HepG2 (cell line): Measurements from ENCODE around the gene ZWILCH. TPM values are rescaled to one million over a fixed set of nuclear protein-coding genes. Genes with fewer than 3 reads are reported as not detected.

ENCODE experiments used
- ARNT ChIP-seq: fragments of 450-650 bp; IDR thresholded peaks from 2 replicates; pipeline ENCODE4 v1.6.1; 2017
- CENPX ChIP-seq: sonication (generic); formaldehyde crosslinking; IDR thresholded peaks from 2 replicates; pipeline ENCODE4 v1.9.0; 2021; ENCODE audit warnings: mild to moderate bottlenecking, missing genetic modification reagents, moderate library complexity
- FOXO1 ChIP-seq: sonication (generic); formaldehyde crosslinking; IDR thresholded peaks from 2 replicates; pipeline ENCODE4 v1.4.0; 2020; ENCODE audit warnings: missing genetic modification reagents
- HOXA5 ChIP-seq: sonication (generic); formaldehyde crosslinking; IDR thresholded peaks from 2 replicates; pipeline ENCODE4 v1.4.0; 2020; ENCODE audit warnings: missing genetic modification reagents
- MED1 ChIP-seq: sonication (generic); formaldehyde crosslinking; IDR thresholded peaks from 2 replicates; pipeline ENCODE4 v1.4.0; 2020; ENCODE audit warnings: missing genetic modification reagents
- NFATC3 ChIP-seq: sonication (generic); formaldehyde crosslinking; IDR thresholded peaks from 2 replicates; pipeline ENCODE4 v1.5.1; 2020; ENCODE audit warnings: mild to moderate bottlenecking, missing genetic modification reagents
- NR2F1 ChIP-seq, 2 experiments: fragments of 450-650 bp in 1 of 2; formaldehyde crosslinking in 1 of 2; IDR thresholded peaks; 2 replicates each; pipeline versions ENCODE4 v1.5.0 to v1.6.1; 2016 to 2020; ENCODE audit warnings: mild to moderate bottlenecking in 1 of 2, missing compliant biosample characterization in 1 of 2, missing genetic modification reagents in 1 of 2, moderate library complexity in 1 of 2
- SIX4 ChIP-seq: sonication (generic); formaldehyde crosslinking; IDR thresholded peaks from 2 replicates; pipeline ENCODE4 v1.4.0; 2020; ENCODE audit warnings: missing genetic modification reagents
- SMARCC2 ChIP-seq: fragments of 450-650 bp; IDR thresholded peaks from 2 replicates; pipeline ENCODE4 v1.6.1; 2017; ENCODE audit warnings: antibody characterized with exemption, mild to moderate bottlenecking
- TGIF2 ChIP-seq: IDR thresholded peaks from 2 replicates; pipeline ENCODE4 v1.6.1; 2016; ENCODE audit warnings: control low read depth, missing compliant biosample characterization
- WIZ ChIP-seq: sonication (generic); formaldehyde crosslinking; IDR thresholded peaks from 2 replicates; pipeline ENCODE4 v1.5.1; 2020; ENCODE audit warnings: mild to moderate bottlenecking, missing genetic modification reagents
- ZNF17 ChIP-seq: sonication (generic); formaldehyde crosslinking; IDR thresholded peaks from 2 replicates; pipeline ENCODE4 v1.5.0; 2020; ENCODE audit warnings: mild to moderate bottlenecking, missing genetic modification reagents
- ZNF563 ChIP-seq: sonication (generic); formaldehyde crosslinking; IDR thresholded peaks from 2 replicates; pipeline ENCODE4 v1.8.0; 2022; ENCODE audit warnings: mild to moderate bottlenecking, moderate library complexity, missing genetic modification reagents
- ZNF607 ChIP-seq: sonication (generic); formaldehyde crosslinking; IDR thresholded peaks from 2 replicates; pipeline ENCODE4 v1.5.1; 2020; ENCODE audit warnings: missing genetic modification reagents, mild to moderate bottlenecking, borderline replicate concordance
- polyA plus RNA-seq, 8 experiments: library from polyadenylated mRNA; depleted of rRNA in 3 of 8; stranded (reverse) in 7 of 8; unstranded in 1 of 8; fragments of >200 nt; fragmentation: Illumina TruSeq in 4 of 8; extraction: Trizol in 4 of 8; gene quantifications; 2 replicates each; pipeline versions ENCODE4 v1.2.1 to v1.2.3, GENCODE V29; 2011 to 2016; ENCODE audit warnings: low read depth in 4 of 8, missing spikeins in 1 of 8, mixed read lengths in 1 of 8; ENCODE audit not compliant: insufficient read depth in 1 of 8
- total RNA-seq, 5 experiments: library from RNA; depleted of rRNA; stranded (reverse); fragments of >200 nt; fragmentation: Illumina TruSeq; extraction: Trizol; gene quantifications; 2 replicates each; pipeline ENCODE4 v1.2.3, GENCODE V29; 2016; ENCODE audit warnings: low read depth in 1 of 5
- TF ChIP-seq, protein P1 (sequence below), 2 experiments: sonication (generic) in 1 of 2; formaldehyde crosslinking in 1 of 2; IDR thresholded peaks; 2 replicates each; pipeline versions ENCODE4 v1.4.0 to v1.6.1; 2018 to 2020; ENCODE audit warnings: missing genetic modification reagents in 2 of 2, borderline replicate concordance in 1 of 2, low read depth in 1 of 2, mild to moderate bottlenecking in 1 of 2, missing biosample characterization in 1 of 2
- TF ChIP-seq, protein P2 (sequence below): sonication (generic); formaldehyde crosslinking; IDR thresholded peaks from 2 replicates; pipeline ENCODE4 v1.4.0; 2020; ENCODE audit warnings: low read depth, mild to moderate bottlenecking, missing genetic modification reagents
- TF ChIP-seq, protein P3 (sequence below): IDR thresholded peaks from 2 replicates; pipeline ENCODE4 v1.6.1; 2016; ENCODE audit warnings: low read depth, borderline replicate concordance
- TF ChIP-seq, protein P4 (sequence below): IDR thresholded peaks from 2 replicates; pipeline ENCODE4 v1.6.1; 2016; ENCODE audit warnings: missing compliant biosample characterization, missing genetic modification reagents, borderline replicate concordance
- TF ChIP-seq, protein P5 (sequence below): sonication (generic); formaldehyde crosslinking; IDR thresholded peaks from 2 replicates; pipeline ENCODE4 v1.5.0; 2020; ENCODE audit warnings: missing genetic modification reagents, mild to moderate bottlenecking, borderline replicate concordance
- TF ChIP-seq, protein P6 (sequence below): sonication (generic); formaldehyde crosslinking; IDR thresholded peaks from 2 replicates; pipeline ENCODE4 v1.4.0; 2020; ENCODE audit warnings: missing genetic modification reagents

Gene ZWILCH
- total and polyA plus RNA-seq, 2 of the 13 experiments (the other 11 are each of a cell fraction or from before 2014, with no cell fraction given) = 9.5 to 27.8 TPM

DNA sequence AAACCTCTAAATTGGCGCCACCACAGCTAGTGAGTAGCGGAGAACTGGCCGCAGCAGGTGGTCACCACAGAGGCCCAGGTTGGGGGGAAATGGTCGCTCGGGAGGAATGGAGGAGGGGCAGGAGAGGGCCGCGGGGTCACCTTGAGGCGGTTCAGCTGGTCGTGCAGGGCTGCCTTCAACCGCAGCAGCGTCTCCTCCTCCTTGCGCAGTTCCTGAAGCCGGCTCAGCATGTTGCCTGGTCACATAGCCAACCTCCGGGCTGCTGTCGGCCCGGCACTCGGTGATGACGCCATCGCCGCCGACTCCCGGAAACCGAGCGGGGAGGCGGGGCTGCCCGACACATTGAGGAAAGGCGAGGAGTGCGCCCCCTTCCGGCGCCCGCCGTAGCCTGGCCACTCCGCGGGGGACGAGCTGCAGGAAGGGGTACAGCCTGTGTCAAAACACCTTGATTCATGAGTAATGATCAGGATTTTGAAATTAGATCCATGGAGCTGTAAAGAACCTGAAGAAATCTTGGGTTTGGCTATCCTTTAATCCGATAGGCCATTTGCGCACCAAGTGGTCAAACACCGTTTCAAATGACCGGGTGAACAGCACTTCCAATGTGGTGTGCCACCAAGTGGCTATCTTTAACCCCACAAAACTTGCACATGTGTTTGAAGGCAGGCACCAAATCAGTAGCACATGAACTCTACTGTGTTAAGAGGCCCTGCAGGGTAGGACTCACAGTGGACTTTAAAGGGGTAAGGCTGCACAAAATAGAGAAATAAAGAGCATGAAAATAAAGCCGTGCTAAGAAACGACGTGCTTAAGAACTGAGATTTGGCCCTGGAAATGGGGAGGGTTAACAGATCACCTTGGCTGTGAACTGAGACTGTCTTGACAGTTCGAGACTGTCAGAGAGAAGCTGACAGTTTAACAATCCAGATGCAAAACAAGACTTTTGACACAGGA, 7.3 kb upstream of the ZWILCH start, which contains the start of gene SNAPC5 (continued):
- TF ChIP-seq, protein P1, sequence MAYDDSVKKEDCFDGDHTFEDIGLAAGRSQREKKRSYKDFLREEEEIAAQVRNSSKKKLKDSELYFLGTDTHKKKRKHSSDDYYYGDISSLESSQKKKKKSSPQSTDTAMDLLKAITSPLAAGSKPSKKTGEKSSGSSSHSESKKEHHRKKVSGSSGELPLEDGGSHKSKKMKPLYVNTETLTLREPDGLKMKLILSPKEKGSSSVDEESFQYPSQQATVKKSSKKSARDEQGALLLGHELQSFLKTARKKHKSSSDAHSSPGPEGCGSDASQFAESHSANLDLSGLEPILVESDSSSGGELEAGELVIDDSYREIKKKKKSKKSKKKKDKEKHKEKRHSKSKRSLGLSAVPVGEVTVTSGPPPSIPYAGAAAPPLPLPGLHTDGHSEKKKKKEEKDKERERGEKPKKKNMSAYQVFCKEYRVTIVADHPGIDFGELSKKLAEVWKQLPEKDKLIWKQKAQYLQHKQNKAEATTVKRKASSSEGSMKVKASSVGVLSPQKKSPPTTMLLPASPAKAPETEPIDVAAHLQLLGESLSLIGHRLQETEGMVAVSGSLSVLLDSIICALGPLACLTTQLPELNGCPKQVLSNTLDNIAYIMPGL (CRISPR knock-in tag; IDR thresholded peaks at IDR 0.05; ENCODE audit: borderline replicate concordance in 1 of 2, low read depth in 1 of 2) = peak; percentile 94 to 95
- peak; percentile 64; the same call in 1 of the 2 replicates for TF ChIP-seq FOXO1
- no peak for TF ChIP-seq ZNF563
- no peak for TF ChIP-seq ARNT
- no peak; the same call in 1 of the 2 replicates for TF ChIP-seq TGIF2 (CRISPR knock-in tag)
- TF ChIP-seq, protein P2, sequence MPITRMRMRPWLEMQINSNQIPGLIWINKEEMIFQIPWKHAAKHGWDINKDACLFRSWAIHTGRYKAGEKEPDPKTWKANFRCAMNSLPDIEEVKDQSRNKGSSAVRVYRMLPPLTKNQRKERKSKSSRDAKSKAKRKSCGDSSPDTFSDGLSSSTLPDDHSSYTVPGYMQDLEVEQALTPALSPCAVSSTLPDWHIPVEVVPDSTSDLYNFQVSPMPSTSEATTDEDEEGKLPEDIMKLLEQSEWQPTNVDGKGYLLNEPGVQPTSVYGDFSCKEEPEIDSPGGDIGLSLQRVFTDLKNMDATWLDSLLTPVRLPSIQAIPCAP = no peak
- TF ChIP-seq ZNF17 (CRISPR knock-in tag) = no peak
- TF ChIP-seq HOXA5 = peak; percentile 93; the same call in 1 of the 2 replicates
- no peak for TF ChIP-seq NR2F1 (CRISPR knock-in tag; IDR thresholded peaks at IDR 0.05)
- 0 out of 2 replicates have a peak, but pooled peaks have one; percentile 42 for TF ChIP-seq MED1 (CRISPR knock-in tag)
- peak; percentile 18; the same call in 1 of the 2 replicates for TF ChIP-seq ZNF607 (CRISPR knock-in tag)
- TF ChIP-seq, protein P3, sequence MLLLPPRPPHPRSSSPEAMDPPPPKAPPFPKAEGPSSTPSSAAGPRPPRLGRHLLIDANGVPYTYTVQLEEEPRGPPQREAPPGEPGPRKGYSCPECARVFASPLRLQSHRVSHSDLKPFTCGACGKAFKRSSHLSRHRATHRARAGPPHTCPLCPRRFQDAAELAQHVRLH = peak; percentile 60; the same call in 1 of the 2 replicates
- TF ChIP-seq, protein P4, sequence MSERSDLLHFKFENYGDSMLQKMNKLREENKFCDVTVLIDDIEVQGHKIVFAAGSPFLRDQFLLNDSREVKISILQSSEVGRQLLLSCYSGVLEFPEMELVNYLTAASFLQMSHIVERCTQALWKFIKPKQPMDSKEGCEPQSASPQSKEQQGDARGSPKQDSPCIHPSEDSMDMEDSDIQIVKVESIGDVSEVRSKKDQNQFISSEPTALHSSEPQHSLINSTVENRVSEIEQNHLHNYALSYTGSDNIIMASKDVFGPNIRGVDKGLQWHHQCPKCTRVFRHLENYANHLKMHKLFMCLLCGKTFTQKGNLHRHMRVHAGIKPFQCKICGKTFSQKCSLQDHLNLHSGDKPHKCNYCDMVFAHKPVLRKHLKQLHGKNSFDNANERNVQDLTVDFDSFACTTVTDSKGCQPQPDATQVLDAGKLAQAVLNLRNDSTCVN (CRISPR knock-in tag) = no peak; the same call in 1 of the 2 replicates
- peak; percentile 21; the same call in 1 of the 2 replicates for TF ChIP-seq SIX4 (CRISPR knock-in tag)
- TF ChIP-seq SMARCC2 = no peak
- TF ChIP-seq CENPX = no peak
- TF ChIP-seq, protein P5, sequence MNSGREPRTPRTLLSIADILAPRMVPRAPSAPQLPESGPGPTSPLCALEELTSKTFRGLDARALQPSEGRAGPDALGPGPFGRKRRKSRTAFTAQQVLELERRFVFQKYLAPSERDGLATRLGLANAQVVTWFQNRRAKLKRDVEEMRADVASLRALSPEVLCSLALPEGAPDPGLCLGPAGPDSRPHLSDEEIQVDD = no peak
- TF ChIP-seq, protein P6, sequence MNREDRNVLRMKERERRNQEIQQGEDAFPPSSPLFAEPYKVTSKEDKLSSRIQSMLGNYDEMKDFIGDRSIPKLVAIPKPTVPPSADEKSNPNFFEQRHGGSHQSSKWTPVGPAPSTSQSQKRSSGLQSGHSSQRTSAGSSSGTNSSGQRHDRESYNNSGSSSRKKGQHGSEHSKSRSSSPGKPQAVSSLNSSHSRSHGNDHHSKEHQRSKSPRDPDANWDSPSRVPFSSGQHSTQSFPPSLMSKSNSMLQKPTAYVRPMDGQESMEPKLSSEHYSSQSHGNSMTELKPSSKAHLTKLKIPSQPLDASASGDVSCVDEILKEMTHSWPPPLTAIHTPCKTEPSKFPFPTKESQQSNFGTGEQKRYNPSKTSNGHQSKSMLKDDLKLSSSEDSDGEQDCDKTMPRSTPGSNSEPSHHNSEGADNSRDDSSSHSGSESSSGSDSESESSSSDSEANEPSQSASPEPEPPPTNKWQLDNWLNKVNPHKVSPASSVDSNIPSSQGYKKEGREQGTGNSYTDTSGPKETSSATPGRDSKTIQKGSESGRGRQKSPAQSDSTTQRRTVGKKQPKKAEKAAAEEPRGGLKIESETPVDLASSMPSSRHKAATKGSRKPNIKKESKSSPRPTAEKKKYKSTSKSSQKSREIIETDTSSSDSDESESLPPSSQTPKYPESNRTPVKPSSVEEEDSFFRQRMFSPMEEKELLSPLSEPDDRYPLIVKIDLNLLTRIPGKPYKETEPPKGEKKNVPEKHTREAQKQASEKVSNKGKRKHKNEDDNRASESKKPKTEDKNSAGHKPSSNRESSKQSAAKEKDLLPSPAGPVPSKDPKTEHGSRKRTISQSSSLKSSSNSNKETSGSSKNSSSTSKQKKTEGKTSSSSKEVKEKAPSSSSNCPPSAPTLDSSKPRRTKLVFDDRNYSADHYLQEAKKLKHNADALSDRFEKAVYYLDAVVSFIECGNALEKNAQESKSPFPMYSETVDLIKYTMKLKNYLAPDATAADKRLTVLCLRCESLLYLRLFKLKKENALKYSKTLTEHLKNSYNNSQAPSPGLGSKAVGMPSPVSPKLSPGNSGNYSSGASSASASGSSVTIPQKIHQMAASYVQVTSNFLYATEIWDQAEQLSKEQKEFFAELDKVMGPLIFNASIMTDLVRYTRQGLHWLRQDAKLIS (CRISPR knock-in tag) = no peak
- no peak for TF ChIP-seq WIZ (CRISPR knock-in tag)
- 0 out of 2 replicates have a peak, but pooled peaks have one; percentile 21 for TF ChIP-seq NFATC3
